GM18508 (cell line): ENCODE data around the gene OPRL1.

ENCODE experiments used
- ATAC-seq: cut with Tn5 transposase; IDR thresholded peaks from one replicate; pipeline ENCODE4 v1.9.1; 2021; ENCODE audit warnings: moderate number of reproducible peaks; ENCODE audit not compliant: insufficient read depth, unreplicated experiment

The OPRL1 gene

GRCh38 chr20:64080013-64080812 is at the start of gene OPRL1:
Gene OPRL1, plus strand, starts transcription at chr20:64080082. Its CDS starts 12,639 bp downstream, at chr20:64092721.
- ATAC-seq = no peak

GRCh38 chr20:64030371-64031134 is 49.3 kb upstream of the OPRL1 start:
- ATAC-seq = no peak

GRCh38 chr20:64031822-64032314 is 48.0 kb upstream of the OPRL1 start:
- ATAC-seq = no peak

- no peak for ATAC-seq
These were observed 46.9 kb upstream of the OPRL1 start for GRCh38 chr20:64032706-64033624.

GRCh38 chr20:64033981-64034493 is 45.8 kb upstream of the OPRL1 start:
- no peak for ATAC-seq

- ATAC-seq = no peak
These were observed 44.6 kb upstream of the OPRL1 start for GRCh38 chr20:64035066-64035932.

GRCh38 chr20:64035933-64036345 is 43.9 kb upstream of the OPRL1 start, which contains the start of gene C20orf204:
Gene C20orf204, plus strand, starts transcription at chr20:64036182. Its CDS starts 142 bp downstream, at chr20:64036324.
- ATAC-seq = no peak

GRCh38 chr20:64036346-64037198 is 43.3 kb upstream of the OPRL1 start:
- no peak for ATAC-seq

GRCh38 chr20:64037199-64037497 is 42.7 kb upstream of the OPRL1 start:
- no peak for ATAC-seq

- no peak for ATAC-seq
These were observed 42.2 kb upstream of the OPRL1 start for GRCh38 chr20:64037498-64038213.

- ATAC-seq = no peak
These were observed 41.7 kb upstream of the OPRL1 start for GRCh38 chr20:64038224-64038564.

- no peak for ATAC-seq
These were observed 41.2 kb upstream of the OPRL1 start for GRCh38 chr20:64038565-64039292.

GRCh38 chr20:64039293-64040160 is 40.4 kb upstream of the OPRL1 start:
- no peak for ATAC-seq

GRCh38 chr20:64040231-64041039 is 39.4 kb upstream of the OPRL1 start:
- no peak for ATAC-seq

- ATAC-seq = no peak
These were observed 38.7 kb upstream of the OPRL1 start for GRCh38 chr20:64041040-64041780.
